ENCODE data around the gene GFRA1.

Gene GFRA1

DNA sequence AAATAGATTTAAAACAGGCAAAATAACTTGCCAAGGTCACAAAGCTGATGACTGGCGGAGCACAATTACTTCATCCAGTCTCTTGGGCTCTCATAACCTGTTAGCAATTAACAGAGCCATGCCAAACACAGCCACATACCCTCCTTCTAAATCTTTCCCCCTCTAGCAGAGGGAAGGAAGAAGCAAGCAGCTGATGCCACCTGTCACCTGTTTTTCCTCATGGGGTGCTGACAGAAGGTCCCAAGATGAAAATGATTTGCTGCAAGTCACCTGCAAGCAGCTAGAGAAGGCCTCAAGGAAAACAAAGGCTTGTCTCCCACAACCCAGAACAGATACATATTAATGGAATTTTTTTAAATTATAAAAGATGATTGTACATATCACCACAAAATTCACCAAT lies 117.8 kb downstream of the GFRA1 start:
- Histone ChIP-seq H3K9ac (no peak overlapping the region), H3K36me3 (ENCODE audit: insufficient read depth) (no peaks in the 10 kb centered on the region), H3K27ac (no peak overlapping the region), H3K27me3 (ENCODE audit: insufficient read depth, low read depth) (no peaks in the 10 kb centered on the region), H4K20me1 (ENCODE audit: insufficient read depth) (no peaks in the 10 kb centered on the region), H2AFZ (ENCODE audit: low read depth) (no peak overlapping the region), H3K4me1 (ENCODE audit: low read depth, poor library complexity, severe bottlenecking) (no peaks in the 10 kb centered on the region), H3K79me2 (ENCODE audit: insufficient read depth, low read depth) (no peaks in the 10 kb centered on the region), H3K4me3 (IDR thresholded peaks at IDR 0.05; ENCODE audit: insufficient read depth, low read depth, low read length) (no peak overlapping the region), H3K4me2 (no peak overlapping the region)
- TF ChIP-seq, protein P1, sequence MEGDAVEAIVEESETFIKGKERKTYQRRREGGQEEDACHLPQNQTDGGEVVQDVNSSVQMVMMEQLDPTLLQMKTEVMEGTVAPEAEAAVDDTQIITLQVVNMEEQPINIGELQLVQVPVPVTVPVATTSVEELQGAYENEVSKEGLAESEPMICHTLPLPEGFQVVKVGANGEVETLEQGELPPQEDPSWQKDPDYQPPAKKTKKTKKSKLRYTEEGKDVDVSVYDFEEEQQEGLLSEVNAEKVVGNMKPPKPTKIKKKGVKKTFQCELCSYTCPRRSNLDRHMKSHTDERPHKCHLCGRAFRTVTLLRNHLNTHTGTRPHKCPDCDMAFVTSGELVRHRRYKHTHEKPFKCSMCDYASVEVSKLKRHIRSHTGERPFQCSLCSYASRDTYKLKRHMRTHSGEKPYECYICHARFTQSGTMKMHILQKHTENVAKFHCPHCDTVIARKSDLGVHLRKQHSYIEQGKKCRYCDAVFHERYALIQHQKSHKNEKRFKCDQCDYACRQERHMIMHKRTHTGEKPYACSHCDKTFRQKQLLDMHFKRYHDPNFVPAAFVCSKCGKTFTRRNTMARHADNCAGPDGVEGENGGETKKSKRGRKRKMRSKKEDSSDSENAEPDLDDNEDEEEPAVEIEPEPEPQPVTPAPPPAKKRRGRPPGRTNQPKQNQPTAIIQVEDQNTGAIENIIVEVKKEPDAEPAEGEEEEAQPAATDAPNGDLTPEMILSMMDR (conservative IDR thresholded peaks at IDR 0.05; ENCODE audit: low read depth, low read length): no peak

DNA sequence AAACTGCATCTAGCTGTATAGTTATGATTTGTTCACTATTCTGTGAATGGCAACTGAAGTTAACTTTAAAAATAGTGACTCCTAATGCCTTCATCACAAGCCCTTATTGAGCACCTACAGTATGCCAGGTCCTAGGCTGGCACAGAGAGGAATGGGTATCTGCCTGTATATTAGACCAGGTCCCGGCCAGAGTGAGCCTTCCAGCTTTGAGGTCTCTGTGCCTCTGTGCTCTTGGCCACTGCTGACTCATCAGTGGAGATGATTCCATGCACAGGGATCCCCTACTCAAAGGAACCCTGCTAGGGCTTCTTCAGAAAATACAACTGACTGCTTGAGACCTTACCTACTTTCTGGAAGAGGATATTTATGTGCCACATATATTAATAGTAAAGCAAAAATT lies 118.4 kb downstream of the GFRA1 start:
- Histone ChIP-seq H3K36me3 (ENCODE audit: insufficient read depth) (no peaks in the 10 kb centered on the region), H2AFZ (ENCODE audit: low read depth) (no peak overlapping the region), H3K79me2 (ENCODE audit: insufficient read depth, low read depth) (no peaks in the 10 kb centered on the region), H3K27ac (no peak overlapping the region), H3K4me1 (ENCODE audit: low read depth, poor library complexity, severe bottlenecking) (no peaks in the 10 kb centered on the region), H3K4me3 (IDR thresholded peaks at IDR 0.05; ENCODE audit: insufficient read depth, low read depth, low read length) (no peak overlapping the region), H3K27me3 (ENCODE audit: insufficient read depth, low read depth) (no peaks in the 10 kb centered on the region), H3K9ac (no peak overlapping the region), H3K4me2 (no peak overlapping the region), H4K20me1 (ENCODE audit: insufficient read depth) (no peaks in the 10 kb centered on the region)
- TF ChIP-seq, protein P1 (conservative IDR thresholded peaks at IDR 0.05; ENCODE audit: low read depth, low read length): no peak

DNA sequence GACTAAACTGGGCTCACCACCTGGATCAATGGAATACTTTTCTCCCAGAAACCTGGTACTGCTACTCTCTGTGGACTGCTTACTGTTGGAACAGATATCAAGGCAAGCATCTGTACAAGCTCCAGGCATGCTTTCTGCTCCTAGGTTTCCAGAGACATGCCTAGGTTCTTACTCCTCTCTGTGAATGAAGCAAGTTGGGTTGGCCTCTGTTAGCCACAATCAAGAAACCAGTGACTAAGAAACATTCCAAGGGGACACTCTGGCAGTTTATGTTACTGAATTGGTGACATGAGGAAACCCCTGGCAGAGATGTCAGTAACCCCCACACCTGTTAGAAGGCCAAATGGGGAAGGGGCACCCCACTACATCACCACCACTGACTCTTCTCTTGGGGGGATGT lies 121.9 kb downstream of the GFRA1 start:
- Histone ChIP-seq H2AFZ (ENCODE audit: low read depth) (no peak overlapping the region), H3K27ac (no peak overlapping the region), H3K9ac (no peak overlapping the region)

DNA sequence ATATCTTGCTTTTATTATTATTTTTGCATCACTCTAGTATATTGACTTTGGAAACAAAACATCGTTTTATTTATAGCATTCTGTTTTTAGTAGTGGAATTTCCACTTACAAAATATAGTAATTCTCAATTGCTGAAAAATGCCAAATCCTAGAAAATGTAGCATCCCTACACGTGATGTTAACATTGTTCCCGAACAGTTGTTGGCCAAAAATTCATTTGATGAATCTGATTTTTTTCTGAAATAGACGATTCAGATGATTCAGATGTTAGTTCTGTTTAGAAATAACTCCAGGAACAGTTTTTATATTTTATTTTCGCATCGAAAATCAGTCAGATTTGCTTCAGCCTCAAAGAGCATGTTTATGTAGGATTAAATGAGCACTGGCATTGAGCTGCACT lies 122.4 kb downstream of the GFRA1 start:
- no peaks in the 10 kb centered on the region for H4K20me1 ChIP-seq (ENCODE audit: insufficient read depth)
- TF ChIP-seq, protein P1 (conservative IDR thresholded peaks at IDR 0.05; ENCODE audit: low read depth, low read length): no peak
- H3K4me1 ChIP-seq (ENCODE audit: low read depth, poor library complexity, severe bottlenecking): no peaks in the 10 kb centered on the region

More for the DNA sequence above, 121.9 kb downstream of the GFRA1 start:
- no peaks in the 10 kb centered on the region for H3K79me2 ChIP-seq (ENCODE audit: insufficient read depth, low read depth)
- no peaks in the 10 kb centered on the region for H3K36me3 ChIP-seq (ENCODE audit: insufficient read depth)
- TF ChIP-seq, protein P1 (conservative IDR thresholded peaks at IDR 0.05; ENCODE audit: low read depth, low read length): no peak
- H3K4me1 ChIP-seq (ENCODE audit: low read depth, poor library complexity, severe bottlenecking): no peaks in the 10 kb centered on the region
- no peaks in the 10 kb centered on the region for H3K27me3 ChIP-seq (ENCODE audit: insufficient read depth, low read depth)
- no peaks in the 10 kb centered on the region for H4K20me1 ChIP-seq (ENCODE audit: insufficient read depth)
- no peak overlapping the region for H3K4me2 ChIP-seq
- no peak overlapping the region for H3K4me3 ChIP-seq (IDR thresholded peaks at IDR 0.05; ENCODE audit: insufficient read depth, low read depth, low read length)

More for the DNA sequence above, 122.4 kb downstream of the GFRA1 start:
- Histone ChIP-seq H3K27me3 (ENCODE audit: insufficient read depth, low read depth) (no peaks in the 10 kb centered on the region), H3K36me3 (ENCODE audit: insufficient read depth) (no peaks in the 10 kb centered on the region), H3K79me2 (ENCODE audit: insufficient read depth, low read depth) (no peaks in the 10 kb centered on the region), H3K9ac (no peak overlapping the region), H3K4me2 (no peak overlapping the region), H3K27ac (no peak overlapping the region), H2AFZ (ENCODE audit: low read depth) (no peak overlapping the region), H3K4me3 (IDR thresholded peaks at IDR 0.05; ENCODE audit: insufficient read depth, low read depth, low read length) (no peak overlapping the region)

Data from KMS-11 (cell line).